H9 (cell line): ENCODE results near the gene FBXO34. TPM values are rescaled to one million over a fixed set of nuclear protein-coding genes. Genes with fewer than 3 reads are reported as not detected.

Experiments used
- DNase-seq: peaks from one replicate; pipeline ENCODE4 v3.0.0-alpha.2; 2017
- H2AFZ ChIP-seq: one replicate; pipeline ENCODE4 v1.6.1; 2013; ENCODE audit warnings: mild to moderate bottlenecking, low read length, control low read depth, moderate library complexity
- H2AK5ac ChIP-seq: 2 replicates; pipeline ENCODE4 v1.6.1; 2013; ENCODE audit warnings: low read length, control low read depth, mixed read lengths; ENCODE audit not compliant: insufficient read length
- H2BK120ac ChIP-seq: one replicate; pipeline ENCODE4 v1.6.1; 2013; ENCODE audit warnings: low read depth, mild to moderate bottlenecking, low read length, control low read depth, inconsistent platforms; ENCODE audit not compliant: poor library complexity, severe bottlenecking
- H2BK12ac ChIP-seq: 2 replicates; pipeline ENCODE4 v1.6.1; 2013; ENCODE audit warnings: low read length, control low read depth, mixed read lengths, low read depth; ENCODE audit not compliant: insufficient read length
- H2BK15ac ChIP-seq: 2 replicates; pipeline ENCODE4 v1.6.1; 2013; ENCODE audit warnings: low read depth, low read length, control low read depth
- H2BK20ac ChIP-seq: one replicate; pipeline ENCODE4 v1.6.1; 2013; ENCODE audit warnings: low read depth, mild to moderate bottlenecking, low read length, control low read depth, inconsistent platforms; ENCODE audit not compliant: poor library complexity, severe bottlenecking
- H2BK5ac ChIP-seq: 2 replicates; pipeline ENCODE4 v1.6.1; 2013; ENCODE audit warnings: low read length, control low read depth, mixed read lengths; ENCODE audit not compliant: insufficient read length
- H3K14ac ChIP-seq: 2 replicates; pipeline ENCODE4 v1.6.1; 2013; ENCODE audit warnings: low read length, control low read depth; ENCODE audit not compliant: insufficient read depth
- H3K18ac ChIP-seq: 2 replicates; pipeline ENCODE4 v1.6.1; 2013; ENCODE audit warnings: low read depth, mild to moderate bottlenecking, mixed read lengths, low read length, control low read depth; ENCODE audit not compliant: insufficient read length
- H3K23ac ChIP-seq: 2 replicates; pipeline ENCODE4 v1.6.1; 2013; ENCODE audit warnings: low read length, control low read depth, mixed read lengths, low read depth; ENCODE audit not compliant: insufficient read length
- H3K23me2 ChIP-seq: 2 replicates; pipeline ENCODE4 v1.6.1; 2013; ENCODE audit warnings: low read depth, mild to moderate bottlenecking, mixed read lengths, low read length, control low read depth; ENCODE audit not compliant: insufficient read length, poor library complexity, severe bottlenecking
- H3K27ac ChIP-seq: 2 replicates; pipeline ENCODE4 v1.5.1; 2013; ENCODE audit warnings: low read length, control low read depth, mixed read lengths, low read depth; ENCODE audit not compliant: insufficient read length
- H3K27me3 ChIP-seq: 2 replicates; pipeline ENCODE4 v1.6.1; 2013; ENCODE audit warnings: low read length, control low read depth, inconsistent platforms; ENCODE audit not compliant: insufficient read depth
- H3K4ac ChIP-seq: 2 replicates; pipeline ENCODE4 v1.6.1; 2013; ENCODE audit warnings: low read depth, mild to moderate bottlenecking, control low read depth, inconsistent platforms, low read length, moderate library complexity
- H3K4me1 ChIP-seq: 2 replicates; pipeline ENCODE4 v1.6.1; 2013; ENCODE audit warnings: low read length, control low read depth, inconsistent platforms; ENCODE audit not compliant: insufficient read depth
- H3K4me2 ChIP-seq: 2 replicates; pipeline ENCODE4 v1.6.1; 2013; ENCODE audit warnings: low read length, control low read depth, mixed read lengths; ENCODE audit not compliant: insufficient read length, insufficient read depth
- H3K56ac ChIP-seq: 2 replicates; pipeline ENCODE4 v1.6.1; 2013; ENCODE audit warnings: low read depth, mild to moderate bottlenecking, mixed read lengths, low read length, control low read depth; ENCODE audit not compliant: insufficient read length
- H3K79me1 ChIP-seq: 2 replicates; pipeline ENCODE4 v1.6.1; 2013; ENCODE audit warnings: low read depth, mild to moderate bottlenecking, moderate library complexity, low read length, control low read depth, inconsistent platforms; ENCODE audit not compliant: insufficient read depth, poor library complexity, severe bottlenecking
- H3K79me2 ChIP-seq: 2 replicates; pipeline ENCODE4 v1.6.1; 2013; ENCODE audit warnings: low read length, control low read depth, inconsistent platforms; ENCODE audit not compliant: insufficient read depth
- H3K9ac ChIP-seq: 2 replicates; pipeline ENCODE4 v1.6.1; 2013; ENCODE audit warnings: low read length, control low read depth, mixed read lengths; ENCODE audit not compliant: insufficient read length; ENCODE audit errors: extremely low read depth
- H3K9me3 ChIP-seq: one replicate; pipeline ENCODE4 v1.6.1; 2013; ENCODE audit warnings: low read depth, low read length, inconsistent platforms; ENCODE audit not compliant: control insufficient read depth
- H3T11ph ChIP-seq: one replicate; pipeline ENCODE4 v1.6.1; 2013; ENCODE audit warnings: mild to moderate bottlenecking, low read length, control low read depth, inconsistent platforms
- H4K20me1 ChIP-seq: one replicate; pipeline ENCODE4 v1.6.1; 2013; ENCODE audit not compliant: control insufficient read depth, insufficient read length, insufficient read depth
- H4K5ac ChIP-seq: 2 replicates; pipeline ENCODE4 v1.6.1; 2013; ENCODE audit warnings: low read depth, mild to moderate bottlenecking, mixed read lengths, low read length, control low read depth; ENCODE audit not compliant: insufficient read length
- H4K8ac ChIP-seq: replicated peaks from 2 replicates; pipeline ENCODE4 v1.6.1; 2013; ENCODE audit warnings: low read length, control low read depth, mixed read lengths, low read depth; ENCODE audit not compliant: insufficient read length
- H4K91ac ChIP-seq: 2 replicates; pipeline ENCODE4 v1.6.1; 2013; ENCODE audit warnings: low read depth, mild to moderate bottlenecking, moderate library complexity, mixed read lengths, low read length, control low read depth; ENCODE audit not compliant: insufficient read length
- H3K27ac Mint-ChIP-seq, 3 experiments: 2 replicates in 2 of 3; 3 replicates in 1 of 3; pipeline ENCODE4 v1.8.0; 2020 to 2021; ENCODE audit warnings: mixed read lengths in 3 of 3, mild to moderate bottlenecking in 1 of 3, moderate library complexity in 1 of 3
- H3K27me3 Mint-ChIP-seq: 2 replicates; pipeline ENCODE4 v1.8.0; 2021; ENCODE audit warnings: low read depth, mild to moderate bottlenecking, moderate library complexity, mixed read lengths
- H3K36me3 Mint-ChIP-seq, 3 experiments: 2 replicates in 2 of 3; 3 replicates in 1 of 3; pipeline ENCODE4 v1.8.0; 2020 to 2021; ENCODE audit warnings: low read depth in 3 of 3, mixed read lengths in 3 of 3; ENCODE audit not compliant: insufficient read depth in 1 of 3
- H3K4me1 Mint-ChIP-seq, 2 experiments: 2 replicates each; pipeline ENCODE4 v1.8.0; 2020; ENCODE audit warnings: mixed read lengths in 2 of 2
- H3K4me3 Mint-ChIP-seq, 2 experiments: 2 replicates in 1 of 2; 3 replicates in 1 of 2; pipeline ENCODE4 v1.8.0; 2020 to 2021; ENCODE audit warnings: mild to moderate bottlenecking in 2 of 2, mixed read lengths in 2 of 2, moderate library complexity in 1 of 2
- H3K9me3 Mint-ChIP-seq, 2 experiments: 2 replicates in 1 of 2; 3 replicates in 1 of 2; pipeline ENCODE4 v1.8.0; 2020; ENCODE audit warnings: mild to moderate bottlenecking in 2 of 2, mixed read lengths in 2 of 2, moderate library complexity in 1 of 2
- CTCF ChIP-seq: fragments of 200-600 bp; sonication (generic); conservative IDR thresholded peaks from 3 replicates; pipeline ENCODE4 v1.8.0; 2021; ENCODE audit warnings: antibody characterized with exemption, mild to moderate bottlenecking
- WGBS: extraction: QIAGEN DNeasy Blood & Tissue Kit; methylation state at CpG from one replicate; pipeline ENCODE4 v1.1.7; 2013; ENCODE audit warnings: missing lambda C conversion rate, low lambda C conversion rate, mixed read lengths; ENCODE audit not compliant: insufficient read length; ENCODE audit errors: extremely low coverage; 5-methylcytosine and 5-hydroxymethylcytosine counted together
- total RNA-seq: library from RNA; stranded (reverse); gene quantifications from 2 replicates; pipeline ENCODE4 v1.2.1, GENCODE V29; 2021

FBXO34 gene
- total RNA-seq, 1 experiment from 2014 or later: 12.0 TPM

GRCh38 chr14:55366271-55366670 is 95.0 kb downstream of the FBXO34 start:
- Mint-ChIP-seq H3K27me3 (no peaks in the 10 kb centered on the region), H3K36me3 (peaks cover 16 to 50% (median 46%) of the 10 kb centered on the region in 3 experiments; a peak in 6 of 7 replicates), H3K9me3 (no peaks in the 10 kb centered on the region), H3K4me3 (no peak overlapping the region), H3K4me1 (no peaks in the 10 kb centered on the region), H3K27ac (no peak overlapping the region)
- H3K14ac ChIP-seq: no peak overlapping the region
- H2AK5ac ChIP-seq: no peak overlapping the region
- H3K27ac ChIP-seq: no peak overlapping the region
- H3K79me2 ChIP-seq: no peaks in the 10 kb centered on the region
- H4K91ac ChIP-seq: no peak overlapping the region
- no peak for DNase-seq
- no peaks in the 10 kb centered on the region for H3K79me1 ChIP-seq
- no peak overlapping the region for H3K18ac ChIP-seq
- no peaks in the 10 kb centered on the region for H3K9me3 ChIP-seq
- H3K4ac ChIP-seq: no peak overlapping the region
- no peak overlapping the region for H3K9ac ChIP-seq
- WGBS: no CpG with 5 or more reads among the region's 3 CpGs
- H3K56ac ChIP-seq: no peak overlapping the region
- H2BK20ac ChIP-seq: no peak overlapping the region
- no peaks in the 10 kb centered on the region for H3K4me1 ChIP-seq
- no peak overlapping the region for H2BK120ac ChIP-seq
- no peak overlapping the region for H3T11ph ChIP-seq
- no peak overlapping the region for H2BK12ac ChIP-seq
- no peak for TF ChIP-seq CTCF
- H2AFZ ChIP-seq: no peak overlapping the region
- no peaks in the 10 kb centered on the region for H4K20me1 ChIP-seq
- H3K23me2 ChIP-seq: no peaks in the 10 kb centered on the region
- no peaks in the 10 kb centered on the region for H3K27me3 ChIP-seq
- H4K8ac ChIP-seq: no peak overlapping the region
- H2BK5ac ChIP-seq: no peak overlapping the region
- H3K23ac ChIP-seq: no peak overlapping the region
- no peak overlapping the region for H3K4me2 ChIP-seq
- no peak overlapping the region for H2BK15ac ChIP-seq
- no peak overlapping the region for H4K5ac ChIP-seq
